ENCODE measurements around the gene RNPS1.

The RNPS1 gene

GRCh38 chr16:2278956-2279800, 11.3 kb upstream of the RNPS1 start:
- DNase-seq (ENCODE audit: low read depth in 1 of 2, low spot score in 1 of 2) = no peak
- no peaks in the 10 kb centered on the region for H3K27me3 ChIP-seq (ENCODE audit: insufficient read depth, poor library complexity, severe bottlenecking)
- H3K4me3 ChIP-seq (replicated peaks; ENCODE audit: insufficient read depth, low read length) = no peak overlapping the region
- H3K27ac ChIP-seq (replicated peaks) = no peak overlapping the region
- TF ChIP-seq REST (IDR thresholded peaks at IDR 0.05; ENCODE audit: insufficient replicate concordance, low read depth) (no peak), POLR2AphosphoS5 (IDR thresholded peaks at IDR 0.05; ENCODE audit: low read depth) (no peak), SPI1 (IDR thresholded peaks at IDR 0.05; ENCODE audit: borderline replicate concordance, low read depth) (no peak), CTCF (IDR thresholded peaks at IDR 0.05; ENCODE audit: insufficient read depth, low read length) (no peak), GABPA (IDR thresholded peaks at IDR 0.05; ENCODE audit: low read depth) (no peak)

GRCh38 chr16:2278272-2278608, 10.3 kb upstream of the RNPS1 start:
- H3K27ac ChIP-seq (replicated peaks) = no peak overlapping the region
- TF ChIP-seq CTCF (IDR thresholded peaks at IDR 0.05; ENCODE audit: insufficient read depth, low read length) (no peak), SPI1 (IDR thresholded peaks at IDR 0.05; ENCODE audit: borderline replicate concordance, low read depth) (no peak), POLR2AphosphoS5 (IDR thresholded peaks at IDR 0.05; ENCODE audit: low read depth) (no peak), GABPA (IDR thresholded peaks at IDR 0.05; ENCODE audit: low read depth) (no peak), REST (IDR thresholded peaks at IDR 0.05; ENCODE audit: insufficient replicate concordance, low read depth) (no peak)
- H3K27me3 ChIP-seq (ENCODE audit: insufficient read depth, poor library complexity, severe bottlenecking) = no peaks in the 10 kb centered on the region
- H3K4me3 ChIP-seq (replicated peaks; ENCODE audit: insufficient read depth, low read length) = no peak overlapping the region
- no peak for DNase-seq (ENCODE audit: low read depth in 1 of 2, low spot score in 1 of 2)

- H3K4me3 ChIP-seq (replicated peaks; ENCODE audit: insufficient read depth, low read length) = no peak overlapping the region
- no peak overlapping the region for H3K27ac ChIP-seq (replicated peaks)
- DNase-seq (ENCODE audit: low read depth in 1 of 2, low spot score in 1 of 2) = no peak
- TF ChIP-seq CTCF (IDR thresholded peaks at IDR 0.05; ENCODE audit: insufficient read depth, low read length) (no peak), REST (IDR thresholded peaks at IDR 0.05; ENCODE audit: insufficient replicate concordance, low read depth) (no peak), POLR2AphosphoS5 (IDR thresholded peaks at IDR 0.05; ENCODE audit: low read depth) (no peak), GABPA (IDR thresholded peaks at IDR 0.05; ENCODE audit: low read depth) (no peak), SPI1 (IDR thresholded peaks at IDR 0.05; ENCODE audit: borderline replicate concordance, low read depth) (no peak)
- no peaks in the 10 kb centered on the region for H3K27me3 ChIP-seq (ENCODE audit: insufficient read depth, poor library complexity, severe bottlenecking)
Measured at GRCh38 chr16:2277466-2278271, 9.7 kb upstream of the RNPS1 start.
